Sigmoid colon (tissue), 4 donors: Measurements from ENCODE around the gene CDH22.

Experiments used
- CTCF ChIP-seq, 4 experiments: fragments of 450-650 bp in 3 of 4; fragments of 200-600 bp in 1 of 4; IDR thresholded peaks; one replicate each; pipeline ENCODE4 v1.5.1; 2016 to 2019; ENCODE audit warnings: antibody characterized with exemption in 4 of 4, mild to moderate bottlenecking in 3 of 4, moderate library complexity in 2 of 4
- POLR2A ChIP-seq, 2 donors: fragments of 450-650 bp; IDR thresholded peaks; one replicate each; pipeline ENCODE4 v1.6.1; 2016; ENCODE audit warnings: antibody characterized with exemption in 2 of 2, mild to moderate bottlenecking in 2 of 2, moderate library complexity in 2 of 2
- POLR2AphosphoS5 ChIP-seq, 4 donors: sonication (generic); formaldehyde crosslinking; IDR thresholded peaks; one replicate each; pipeline ENCODE4 v1.6.1; 2017; ENCODE audit warnings: antibody characterized with exemption in 4 of 4

DNA sequence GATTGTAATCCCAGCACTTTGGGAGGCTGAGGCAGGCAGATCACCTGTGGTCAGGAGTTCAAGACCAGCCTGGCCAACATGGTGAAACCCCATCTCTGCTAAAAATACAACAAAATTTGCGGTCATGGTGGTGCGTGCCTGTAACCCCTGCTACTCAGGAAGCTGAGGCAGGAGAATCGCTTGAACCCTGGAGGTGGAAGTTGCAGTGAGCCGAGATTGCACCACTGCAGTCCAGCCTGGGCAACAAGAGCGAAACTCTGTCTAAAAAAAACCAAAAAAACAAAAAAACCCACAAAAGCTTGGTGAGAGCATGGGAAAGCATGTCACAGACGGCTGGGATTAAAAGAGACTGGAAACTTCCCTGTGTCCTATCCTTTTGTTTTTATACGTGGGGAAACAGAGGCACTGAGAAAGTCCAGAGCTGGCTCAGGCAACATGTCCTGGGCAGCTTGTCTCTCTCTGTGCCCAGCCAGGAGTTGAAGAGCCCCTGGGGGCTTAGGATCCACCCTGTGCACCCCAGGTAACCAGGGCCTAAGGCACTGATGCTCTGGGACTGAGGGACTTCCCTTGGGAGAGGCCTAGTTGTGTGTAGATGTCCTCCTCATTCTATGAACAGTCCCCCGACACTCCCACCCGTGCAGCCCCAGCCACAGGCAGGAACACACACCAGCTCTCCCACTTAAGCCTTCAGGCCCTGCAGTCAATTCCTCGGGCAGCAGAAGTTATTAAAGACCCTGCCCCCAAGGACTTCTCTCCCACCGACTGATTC, 174.2 kb downstream of the CDH22 start:
- no peak for TF ChIP-seq POLR2A (IDR thresholded peaks at IDR 0.05)
- no peak for TF ChIP-seq POLR2AphosphoS5 (IDR thresholded peaks at IDR 0.05)
- no peak for TF ChIP-seq CTCF (IDR thresholded peaks at IDR 0.05)
